GM20000 (cell line): Measurements from ENCODE around the gene GHRH.

Experiments
- DNase-seq: peaks from one replicate; pipeline ENCODE4 v3.0.0; 2012; ENCODE audit warnings: low spot score
- CTCF ChIP-seq: IDR thresholded peaks from 2 replicates; pipeline ENCODE4 v1.5.1; 2012; ENCODE audit warnings: mild to moderate bottlenecking, control low read depth; ENCODE audit errors: extremely low read depth, missing control alignments

The GHRH gene

GRCh38 chr20:37228082-37228481, 33.5 kb downstream of the GHRH start:
- TF ChIP-seq CTCF = no peak
- no peak for DNase-seq

GRCh38 chr20:37226889-37227288, 34.7 kb downstream of the GHRH start:
- no peak for DNase-seq
- no peak for TF ChIP-seq CTCF

- no peak for DNase-seq
- TF ChIP-seq CTCF = no peak
These were observed 36.5 kb downstream of the GHRH start for GRCh38 chr20:37225146-37225545.

GRCh38 chr20:37223053-37223452, 38.6 kb downstream of the GHRH start:
- DNase-seq = peak; percentile 32
- TF ChIP-seq CTCF = no peak

- no peak for DNase-seq
- no peak for TF ChIP-seq CTCF
These were observed 39.5 kb downstream of the GHRH start for GRCh38 chr20:37222086-37222485.

- no peak for TF ChIP-seq CTCF
- DNase-seq = no peak
These were observed 40.9 kb downstream of the GHRH start for GRCh38 chr20:37220731-37221130.

- DNase-seq = no peak
- TF ChIP-seq CTCF = no peak
These were observed 41.6 kb downstream of the GHRH start for GRCh38 chr20:37219751-37220668.
